Spleen (tissue), 11 donors: ENCODE results near the gene FYN. TPM values are rescaled to one million over a fixed set of nuclear protein-coding genes. Genes with fewer than 3 reads are reported as not detected.
A peak's percentile ranks its signal among the peaks of the same experiment; 100 is the strongest.

Experiments used
- DNase-seq: peaks from one replicate; pipeline ENCODE4 v3.0.0-alpha.2; 2020
- H3K27ac ChIP-seq, 8 donors: fragments of 200-600 bp; sonication (generic) in 7 of 8; 1 replicate in 4 of 8; 2 replicates in 4 of 8; pipeline versions ENCODE4 v1.5.0 to v1.8.0; 2016 to 2021; ENCODE audit warnings: inconsistent platforms in 4 of 8, mild to moderate bottlenecking in 4 of 8, moderate library complexity in 1 of 8
- H3K27me3 ChIP-seq, 7 donors: fragments of 200-600 bp; sonication (generic) in 6 of 7; replicated peaks in 1 of 7; 1 replicate in 4 of 7; 2 replicates in 3 of 7; pipeline versions ENCODE4 v1.5.0 to v1.8.0; 2016 to 2021; ENCODE audit warnings: inconsistent platforms in 3 of 7, mild to moderate bottlenecking in 1 of 7
- H3K36me3 ChIP-seq, 6 donors: fragments of 200-600 bp; sonication (generic) in 5 of 6; 1 replicate in 4 of 6; 2 replicates in 2 of 6; pipeline versions ENCODE4 v1.5.0 to v1.8.0; 2016 to 2021; ENCODE audit warnings: inconsistent platforms in 2 of 6
- H3K4me1 ChIP-seq, 6 donors: fragments of 200-600 bp; sonication (generic) in 5 of 6; 1 replicate in 3 of 6; 2 replicates in 3 of 6; pipeline versions ENCODE4 v1.5.0 to v1.8.0; 2016 to 2021; ENCODE audit warnings: inconsistent platforms in 3 of 6
- H3K4me3 ChIP-seq, 8 donors: fragments of 200-600 bp; sonication (generic) in 7 of 8; 1 replicate in 4 of 8; 2 replicates in 4 of 8; pipeline versions ENCODE4 v1.5.0 to v1.8.0; 2016 to 2021; ENCODE audit warnings: inconsistent platforms in 4 of 8, mild to moderate bottlenecking in 4 of 8, moderate library complexity in 2 of 8
- H3K9me3 ChIP-seq, 8 donors: fragments of 200-600 bp; sonication (generic) in 7 of 8; 1 replicate in 4 of 8; 2 replicates in 4 of 8; pipeline versions ENCODE4 v1.5.0 to v1.8.0; 2016 to 2021; ENCODE audit warnings: inconsistent platforms in 4 of 8
- POLR2A ChIP-seq, 3 donors: fragments of 450-650 bp; IDR thresholded peaks; one replicate each; pipeline ENCODE4 v1.5.1; 2017; ENCODE audit warnings: antibody characterized with exemption in 3 of 3, mild to moderate bottlenecking in 1 of 3
- POLR2AphosphoS5 ChIP-seq, 3 donors: sonication (generic); formaldehyde crosslinking; IDR thresholded peaks; one replicate each; pipeline ENCODE4 v1.5.1; 2017; ENCODE audit warnings: antibody characterized with exemption in 3 of 3
- WGBS, 5 donors: extraction: QIAGEN DNeasy Blood & Tissue Kit in 3 of 5; methylation state at CpG; one replicate each; pipeline versions ENCODE4 v1.1.5 to v1.1.7; 2013 to 2018; 5-methylcytosine and 5-hydroxymethylcytosine counted together
- intact Hi-C: fragments of 100-400 bp; cut with DNase I; formaldehyde crosslinking; loops from one replicate; pipeline ENCODE4 v1.15.0; 2023; ENCODE audit warnings: low total_unique reads
- polyA plus RNA-seq, 3 donors: library from polyadenylated mRNA; stranded (reverse); fragments of 200-250 nt; gene quantifications; one replicate each; pipeline ENCODE4 v1.2.1, GENCODE V29; 2013
- total RNA-seq, 7 donors: library from RNA; depleted of rRNA in 3 of 7; stranded (reverse); fragments of >200 nt in 3 of 7; fragmentation: NEBNext Ultra II Directional in 4 of 7; extraction: Animal tissue kit (Norgen Biotek cat#: 25700) in 4 of 7; gene quantifications; one replicate each; pipeline versions ENCODE4 v1.1.0 to v1.2.1, GENCODE V29; 2016 to 2021
- TF ChIP-seq, protein P1 (sequence below), 11 experiments: fragments of 200-600 bp in 7 of 11; fragments of 450-650 bp in 4 of 11; sonication (generic) in 4 of 11; IDR thresholded peaks in 8 of 11; conservative IDR thresholded peaks in 3 of 11; 1 replicate in 7 of 11; 2 replicates in 4 of 11; pipeline versions ENCODE4 v1.4.0 to v1.8.0; 2016 to 2021; ENCODE audit warnings: antibody characterized with exemption in 11 of 11, inconsistent platforms in 4 of 11, mild to moderate bottlenecking in 1 of 11
- donor health status: healthy with polysubstance abuse.
- donor health status: DM: no; HTN: no; CAD: no; lungs with moderate emphysema.
- donor health status: DM: no; HTN: no; CAD: no.
- donor health status: Bipolar disorder and iron deficiency.
- donor health status: healthy.
- donor health status: DM: no; HTN: no; CAD: no.
- donor health status: DM: yes; HTN: yes; CAD: no.

Gene FYN
- total and polyA plus RNA-seq, 10 donors, result 56.6 to 409 (median 205) TPM

GRCh38 chr6:111874025-111874415, 768 bp upstream of the FYN start:
- peak overlapping the region; percentile 78 to 93 (median 86) for H3K4me3 ChIP-seq
- DNase-seq, result no peak
- 1 to 5% (median 3%) methylated on average over 8 of the region's 8 CpGs for WGBS, 5 donors
- H3K9me3 ChIP-seq, result no peaks in the 10 kb centered on the region
- H3K27ac ChIP-seq, result peak overlapping the region in 7 of 8 donors; percentile 86 to 94 (median 89)
- intact Hi-C loops, result loop anchor here (10.0 kb wide), 1 partner anchor 149 kb away; no protein-coding TSS in a partner anchor
- peaks cover 18 to 54% (median 39%) of the 10 kb centered on the region in 6 donors for H3K4me1 ChIP-seq
- H3K36me3 ChIP-seq, result no peaks in the 10 kb centered on the region
- peaks cover 0 to 8% (median 0%) of the 10 kb centered on the region in 7 donors for H3K27me3 ChIP-seq
- no peak for TF ChIP-seq POLR2A (IDR thresholded peaks at IDR 0.05)
- no peak for TF ChIP-seq POLR2AphosphoS5 (IDR thresholded peaks at IDR 0.05)
- TF ChIP-seq, protein P1, sequence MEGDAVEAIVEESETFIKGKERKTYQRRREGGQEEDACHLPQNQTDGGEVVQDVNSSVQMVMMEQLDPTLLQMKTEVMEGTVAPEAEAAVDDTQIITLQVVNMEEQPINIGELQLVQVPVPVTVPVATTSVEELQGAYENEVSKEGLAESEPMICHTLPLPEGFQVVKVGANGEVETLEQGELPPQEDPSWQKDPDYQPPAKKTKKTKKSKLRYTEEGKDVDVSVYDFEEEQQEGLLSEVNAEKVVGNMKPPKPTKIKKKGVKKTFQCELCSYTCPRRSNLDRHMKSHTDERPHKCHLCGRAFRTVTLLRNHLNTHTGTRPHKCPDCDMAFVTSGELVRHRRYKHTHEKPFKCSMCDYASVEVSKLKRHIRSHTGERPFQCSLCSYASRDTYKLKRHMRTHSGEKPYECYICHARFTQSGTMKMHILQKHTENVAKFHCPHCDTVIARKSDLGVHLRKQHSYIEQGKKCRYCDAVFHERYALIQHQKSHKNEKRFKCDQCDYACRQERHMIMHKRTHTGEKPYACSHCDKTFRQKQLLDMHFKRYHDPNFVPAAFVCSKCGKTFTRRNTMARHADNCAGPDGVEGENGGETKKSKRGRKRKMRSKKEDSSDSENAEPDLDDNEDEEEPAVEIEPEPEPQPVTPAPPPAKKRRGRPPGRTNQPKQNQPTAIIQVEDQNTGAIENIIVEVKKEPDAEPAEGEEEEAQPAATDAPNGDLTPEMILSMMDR (IDR thresholded peaks at IDR 0.05 in 8 of 11, conservative IDR thresholded peaks at IDR 0.05 in 3 of 11), result no peak

DNA sequence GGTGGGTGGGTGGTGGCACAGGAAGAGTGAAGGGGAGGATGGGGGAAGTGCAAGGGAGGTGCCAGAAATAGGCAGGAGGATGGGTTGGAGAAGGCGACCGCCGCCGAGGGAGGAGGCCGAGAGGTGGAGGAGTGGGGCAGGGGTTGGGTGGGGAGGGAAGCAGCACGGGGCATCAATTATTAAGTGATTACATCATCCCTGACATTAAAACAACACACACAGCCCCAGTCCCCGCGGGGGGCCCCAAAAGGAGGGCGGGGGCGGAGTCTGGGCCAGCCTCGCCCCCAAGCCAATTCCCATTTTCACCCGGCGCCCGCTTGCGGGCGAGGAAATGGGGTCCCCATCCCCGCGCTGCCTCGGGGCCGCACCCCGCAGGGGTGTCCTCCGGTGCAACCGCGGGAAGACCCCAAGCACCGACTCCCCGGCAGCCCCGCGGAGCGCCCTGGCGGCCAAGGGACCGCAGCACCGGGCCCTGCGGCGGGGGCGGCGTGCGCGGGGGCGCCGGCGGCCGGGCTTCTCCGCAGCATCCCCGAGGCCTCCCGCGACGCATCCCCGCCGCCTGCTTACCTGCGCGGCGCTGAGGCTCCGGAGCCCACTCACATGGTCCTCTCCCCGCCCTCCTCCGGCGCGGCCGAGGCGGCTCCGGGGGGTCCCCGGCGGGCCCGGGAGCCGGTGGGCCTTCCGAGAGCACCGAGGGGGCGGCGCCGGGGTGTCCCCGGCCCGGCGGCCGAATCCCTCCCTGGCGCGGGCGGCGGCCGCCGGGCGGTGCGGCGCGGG, 663 bp downstream of the FYN start:
- TF ChIP-seq POLR2A (IDR thresholded peaks at IDR 0.05), result no peak
- peak in 2 of 3 donors; percentile 34 to 37 for TF ChIP-seq POLR2AphosphoS5 (IDR thresholded peaks at IDR 0.05)
- 0 to 1% (median 1%) methylated on average over 8 to 83 of the region's 83 CpGs for WGBS, 5 donors
- H3K27me3 ChIP-seq, result peaks cover 0 to 8% (median 0%) of the 10 kb centered on the region in 7 donors
- no peaks in the 10 kb centered on the region for H3K9me3 ChIP-seq
- intact Hi-C loops, result loop anchor here (10.0 kb wide), 1 partner anchor 148 kb away; no protein-coding TSS in a partner anchor
- H3K4me3 ChIP-seq, result peak overlapping the region; percentile 78 to 93 (median 86)
- H3K27ac ChIP-seq, result peak overlapping the region; percentile 81 to 94 (median 89)
- no peaks in the 10 kb centered on the region for H3K36me3 ChIP-seq
- peak; percentile 89 for DNase-seq
- peaks cover 18 to 68% (median 46%) of the 10 kb centered on the region in 6 donors for H3K4me1 ChIP-seq

DNA sequence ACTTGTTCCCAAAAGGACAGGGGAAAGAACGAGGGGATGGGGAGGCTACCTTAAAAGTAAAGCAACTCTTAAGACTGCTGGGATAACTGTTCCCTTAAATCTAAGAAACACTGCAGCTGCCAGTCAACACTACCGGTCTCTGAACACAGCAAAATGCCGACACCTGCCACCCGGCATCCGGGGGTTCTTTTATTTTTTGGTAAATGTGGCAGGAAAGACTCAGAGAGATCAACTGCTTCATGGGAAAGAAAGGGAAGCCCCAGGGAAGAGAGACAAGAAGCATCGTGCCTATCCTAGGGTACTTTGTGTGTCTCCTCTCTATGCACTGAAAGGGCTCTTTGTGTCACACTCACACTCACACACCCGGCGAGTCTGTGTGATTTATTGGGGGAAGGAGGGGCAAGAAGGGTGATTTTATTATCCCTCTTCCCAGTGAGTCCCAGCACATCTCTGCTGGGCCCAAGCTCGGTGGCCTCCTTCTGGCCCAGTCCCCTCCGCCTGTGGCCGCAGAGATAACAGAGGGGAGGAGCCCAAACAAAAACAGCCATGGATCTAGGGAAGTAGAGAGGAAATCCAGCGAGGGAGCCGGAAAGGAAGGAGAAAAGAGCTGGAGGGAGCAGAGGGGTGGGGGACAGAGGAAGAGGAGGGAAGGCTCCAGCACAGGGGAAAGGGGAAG, 1.4 kb downstream of the FYN start:
- WGBS, 5 donors, result 1 to 4% (median 2%) methylated on average over 13 of the region's 13 CpGs
- H3K4me1 ChIP-seq, result peaks cover 18 to 75% (median 47%) of the 10 kb centered on the region in 6 donors
- H3K27ac ChIP-seq, result peak overlapping the region; percentile 81 to 94 (median 89)
- peaks cover 0 to 8% (median 0%) of the 10 kb centered on the region in 7 donors for H3K27me3 ChIP-seq
- H3K36me3 ChIP-seq, result no peaks in the 10 kb centered on the region
- H3K4me3 ChIP-seq, result peak overlapping the region; percentile 78 to 93 (median 86)
- intact Hi-C loops, result loop anchor here (10.0 kb wide), 1 partner anchor 147 kb away; no protein-coding TSS in a partner anchor
- peak; percentile 80 for DNase-seq
- H3K9me3 ChIP-seq, result no peaks in the 10 kb centered on the region
- TF ChIP-seq POLR2A (IDR thresholded peaks at IDR 0.05) (no peak), POLR2AphosphoS5 (IDR thresholded peaks at IDR 0.05) (peak in 1 of 3 donors; percentile 31)

GRCh38 chr6:111871207-111871606, 2.0 kb downstream of the FYN start:
- DNase-seq, result no peak
- Histone ChIP-seq H3K36me3 (no peaks in the 10 kb centered on the region), H3K27me3 (peaks cover 0 to 8% (median 0%) of the 10 kb centered on the region in 7 donors), H3K4me1 (peaks cover 18 to 82% (median 51%) of the 10 kb centered on the region in 6 donors), H3K9me3 (no peaks in the 10 kb centered on the region), H3K4me3 (peak overlapping the region; percentile 78 to 93 (median 86)), H3K27ac (peak overlapping the region; percentile 81 to 94 (median 89))
- TF ChIP-seq POLR2A (IDR thresholded peaks at IDR 0.05) (no peak), POLR2AphosphoS5 (IDR thresholded peaks at IDR 0.05) (peak in 1 of 3 donors; percentile 62)
- TF ChIP-seq, protein P1 (IDR thresholded peaks at IDR 0.05 in 8 of 11, conservative IDR thresholded peaks at IDR 0.05 in 3 of 11), result no peak
- intact Hi-C loops, result loop anchor here (10.0 kb wide), 1 partner anchor 146 kb away; no protein-coding TSS in a partner anchor
- 12 to 35% (median 22%) methylated on average over 3 of the region's 3 CpGs for WGBS, 5 donors
